Endodermal cell (in vitro differentiated cells): ENCODE results near the gene EDEM3. TPM values are rescaled to one million over a fixed set of nuclear protein-coding genes. Genes with fewer than 3 reads are reported as not detected.

Source experiments
- DNase-seq: peaks from one replicate; pipeline ENCODE4 v3.0.0-alpha.2; 2017
- H3K27ac ChIP-seq: 2 replicates; pipeline ENCODE4 v1.5.1; 2013; ENCODE audit warnings: mild to moderate bottlenecking, low read depth, low read length, moderate library complexity
- H3K27me3 ChIP-seq: 2 replicates; pipeline ENCODE4 v1.6.1; 2013; ENCODE audit warnings: mild to moderate bottlenecking, low read length, moderate library complexity; ENCODE audit not compliant: insufficient read depth, control insufficient read depth, poor library complexity, severe bottlenecking
- H3K36me3 ChIP-seq: 2 replicates; pipeline ENCODE4 v1.7.0; 2013; ENCODE audit warnings: mild to moderate bottlenecking, low read length, moderate library complexity; ENCODE audit not compliant: control insufficient read depth, insufficient read depth
- H3K4me1 ChIP-seq: one replicate; pipeline ENCODE4 v1.7.0; 2013; ENCODE audit warnings: low read length; ENCODE audit not compliant: control insufficient read depth, insufficient read depth
- H3K4me3 ChIP-seq: 2 replicates; pipeline ENCODE4 v1.5.1; 2013; ENCODE audit warnings: mild to moderate bottlenecking, low read length, moderate library complexity
- H3K9ac ChIP-seq: 2 replicates; pipeline ENCODE4 v1.6.1; 2013; ENCODE audit warnings: mild to moderate bottlenecking, low read length, moderate library complexity; ENCODE audit not compliant: poor library complexity, severe bottlenecking; ENCODE audit errors: extremely low read depth
- H3K9me3 ChIP-seq: 2 replicates; pipeline ENCODE4 v1.6.1; 2013; ENCODE audit warnings: mild to moderate bottlenecking, low read length, moderate library complexity; ENCODE audit not compliant: control insufficient read depth
- H3K27ac Mint-ChIP-seq: 2 replicates; pipeline ENCODE4 v1.8.0; 2020; ENCODE audit warnings: mixed read lengths
- H3K27me3 Mint-ChIP-seq: 2 replicates; pipeline ENCODE4 v1.8.0; 2021; ENCODE audit warnings: mild to moderate bottlenecking, mixed read lengths; ENCODE audit not compliant: insufficient read depth
- H3K36me3 Mint-ChIP-seq: 2 replicates; pipeline ENCODE4 v1.8.0; 2020; ENCODE audit warnings: low read depth, mixed read lengths
- H3K4me1 Mint-ChIP-seq: 2 replicates; pipeline ENCODE4 v1.8.0; 2020; ENCODE audit warnings: mixed read lengths
- H3K4me3 Mint-ChIP-seq: 2 replicates; pipeline ENCODE4 v1.8.0; 2020; ENCODE audit warnings: mild to moderate bottlenecking, moderate library complexity, mixed read lengths
- H3K9me3 Mint-ChIP-seq: 2 replicates; pipeline ENCODE4 v1.8.0; 2020; ENCODE audit warnings: mild to moderate bottlenecking, mixed read lengths
- WGBS, 2 experiments: methylation state at CpG; one replicate each; pipeline versions ENCODE4 v1.1.5 to v1.1.7; 2013; ENCODE audit warnings: missing lambda C conversion rate in 2 of 2, mixed read lengths in 1 of 2; ENCODE audit not compliant: insufficient coverage in 1 of 2, insufficient read length in 1 of 2; 5-methylcytosine and 5-hydroxymethylcytosine counted together
- total RNA-seq, 2 donors: library from RNA; stranded (reverse); fragmentation: NEBNext Ultra II Directional in 1 of 2; extraction: Animal tissue kit (Norgen Biotek cat#: 25700) in 1 of 2; gene quantifications; 2 replicates in 1 of 2; 3 replicates in 1 of 2; pipeline ENCODE4 v1.2.1, GENCODE V29; 2021
- TF ChIP-seq, protein P1 (sequence below): fragments of 200-600 bp; sonication (generic); conservative IDR thresholded peaks from 2 replicates; pipeline ENCODE4 v1.5.0; 2021; ENCODE audit warnings: antibody characterized with exemption, mild to moderate bottlenecking

The EDEM3 gene
- total RNA-seq, 2 donors from 2014 or later, result 17.0 to 22.0 TPM

DNA sequence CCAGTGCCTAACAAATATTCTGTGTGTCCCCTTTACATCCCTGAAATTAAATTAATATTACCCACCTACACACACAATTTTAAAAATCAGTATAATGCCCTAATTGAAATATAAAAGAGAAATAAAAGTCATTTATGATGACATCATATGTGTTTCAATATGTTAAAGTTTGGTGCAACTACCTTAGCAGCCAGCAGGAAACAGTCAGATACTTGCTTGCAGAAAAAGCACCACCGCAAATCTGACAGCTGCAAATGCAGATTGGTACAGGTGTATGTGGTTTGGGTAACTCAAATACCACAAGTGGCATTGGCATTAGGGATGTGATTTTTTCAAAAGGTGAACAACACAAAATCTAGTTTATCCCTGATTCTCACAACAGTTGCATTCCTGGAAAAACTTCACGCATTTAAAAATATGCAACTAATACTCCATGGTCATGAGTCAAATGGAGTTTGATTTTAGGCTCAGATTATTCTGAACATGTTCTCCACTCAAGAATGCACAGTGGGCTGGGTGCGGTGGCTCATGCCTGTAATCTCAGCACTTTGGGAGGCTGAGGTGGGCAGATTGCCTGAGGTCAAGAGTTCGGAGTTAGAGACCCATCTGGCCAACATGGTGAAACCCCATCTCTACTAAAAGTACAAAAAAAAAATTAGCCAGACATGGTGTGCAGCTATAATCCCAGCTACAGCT is 106.3 kb downstream of the EDEM3 start:
- Histone ChIP-seq H3K36me3 (no peaks in the 10 kb centered on the region), H3K4me1 (no peaks in the 10 kb centered on the region), H3K9ac (no peak overlapping the region), H3K27me3 (no peaks in the 10 kb centered on the region), H3K9me3 (peaks cover 10% of the 10 kb centered on the region), H3K27ac (no peak overlapping the region), H3K4me3 (no peak overlapping the region)
- H3K4me1 Mint-ChIP-seq, result no peaks in the 10 kb centered on the region
- WGBS, 2 experiments, result 90 to 92% methylated on average over 4 of the region's 4 CpGs
- H3K36me3 Mint-ChIP-seq, result no peaks in the 10 kb centered on the region
- TF ChIP-seq, protein P1, sequence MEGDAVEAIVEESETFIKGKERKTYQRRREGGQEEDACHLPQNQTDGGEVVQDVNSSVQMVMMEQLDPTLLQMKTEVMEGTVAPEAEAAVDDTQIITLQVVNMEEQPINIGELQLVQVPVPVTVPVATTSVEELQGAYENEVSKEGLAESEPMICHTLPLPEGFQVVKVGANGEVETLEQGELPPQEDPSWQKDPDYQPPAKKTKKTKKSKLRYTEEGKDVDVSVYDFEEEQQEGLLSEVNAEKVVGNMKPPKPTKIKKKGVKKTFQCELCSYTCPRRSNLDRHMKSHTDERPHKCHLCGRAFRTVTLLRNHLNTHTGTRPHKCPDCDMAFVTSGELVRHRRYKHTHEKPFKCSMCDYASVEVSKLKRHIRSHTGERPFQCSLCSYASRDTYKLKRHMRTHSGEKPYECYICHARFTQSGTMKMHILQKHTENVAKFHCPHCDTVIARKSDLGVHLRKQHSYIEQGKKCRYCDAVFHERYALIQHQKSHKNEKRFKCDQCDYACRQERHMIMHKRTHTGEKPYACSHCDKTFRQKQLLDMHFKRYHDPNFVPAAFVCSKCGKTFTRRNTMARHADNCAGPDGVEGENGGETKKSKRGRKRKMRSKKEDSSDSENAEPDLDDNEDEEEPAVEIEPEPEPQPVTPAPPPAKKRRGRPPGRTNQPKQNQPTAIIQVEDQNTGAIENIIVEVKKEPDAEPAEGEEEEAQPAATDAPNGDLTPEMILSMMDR, result no peak
- no peak overlapping the region for H3K4me3 Mint-ChIP-seq
- peaks cover 10% of the 10 kb centered on the region for H3K9me3 Mint-ChIP-seq
- no peak for DNase-seq
- H3K27me3 Mint-ChIP-seq, result peaks cover 32% of the 10 kb centered on the region
- no peak overlapping the region for H3K27ac Mint-ChIP-seq

- H3K27me3 Mint-ChIP-seq, result peaks cover 27% of the 10 kb centered on the region
- H3K9ac ChIP-seq, result no peak overlapping the region
Measured at GRCh38 chr1:184647471-184647870, 107.2 kb downstream of the EDEM3 start.

GRCh38 chr1:184646824-184647223 is 107.8 kb downstream of the EDEM3 start:
- H3K27ac Mint-ChIP-seq, result no peak overlapping the region
- Histone ChIP-seq H3K27ac (no peak overlapping the region), H3K36me3 (no peaks in the 10 kb centered on the region), H3K9me3 (no peaks in the 10 kb centered on the region), H3K4me1 (no peaks in the 10 kb centered on the region), H3K27me3 (no peaks in the 10 kb centered on the region), H3K9ac (no peak overlapping the region), H3K4me3 (no peak overlapping the region)
- WGBS, 2 experiments, result 89 to 100% methylated on average over 2 to 3 of the region's 3 CpGs
- no peak for DNase-seq
- TF ChIP-seq, protein P1, result no peak
- peaks cover 27% of the 10 kb centered on the region for H3K27me3 Mint-ChIP-seq
- no peaks in the 10 kb centered on the region for H3K36me3 Mint-ChIP-seq
- peaks cover 5% of the 10 kb centered on the region for H3K9me3 Mint-ChIP-seq
- H3K4me3 Mint-ChIP-seq, result no peak overlapping the region
- no peaks in the 10 kb centered on the region for H3K4me1 Mint-ChIP-seq

More at GRCh38 chr1:184647471-184647870, 107.2 kb downstream of the EDEM3 start:
- Histone ChIP-seq H3K27ac (no peak overlapping the region), H3K9me3 (peaks cover 6% of the 10 kb centered on the region), H3K4me3 (no peak overlapping the region), H3K4me1 (no peaks in the 10 kb centered on the region), H3K27me3 (no peaks in the 10 kb centered on the region), H3K36me3 (no peaks in the 10 kb centered on the region)
- Mint-ChIP-seq H3K9me3 (peaks cover 7% of the 10 kb centered on the region), H3K36me3 (no peaks in the 10 kb centered on the region), H3K27ac (no peak overlapping the region), H3K4me1 (no peaks in the 10 kb centered on the region), H3K4me3 (no peak overlapping the region)
- DNase-seq, result no peak
- 93 to 96% methylated on average over 4 of the region's 4 CpGs for WGBS, 2 experiments
- TF ChIP-seq, protein P1, result no peak
